H1 (cell line): Measurements from ENCODE around the gene PLEKHO1.

ENCODE experiments used
- CHD1 ChIP-seq: IDR thresholded peaks from 2 replicates; pipeline ENCODE4 v1.6.1; 2012; ENCODE audit warnings: low read depth, low read length, improper control_type of control experiment
- EP300 ChIP-seq, 2 experiments: IDR thresholded peaks; 1 replicate in 1 of 2; 2 replicates in 1 of 2; pipeline ENCODE4 v1.6.1; 2011 to 2012; ENCODE audit warnings: low read depth in 2 of 2, low read length in 2 of 2, mild to moderate bottlenecking in 2 of 2, borderline replicate concordance in 1 of 2, inconsistent platforms in 1 of 2, moderate library complexity in 1 of 2
- JUND ChIP-seq: IDR thresholded peaks from 2 replicates; pipeline ENCODE4 v1.6.1; 2011; ENCODE audit warnings: mild to moderate bottlenecking, improper control_type of control experiment, low read length
- MAFK ChIP-seq: IDR thresholded peaks from 2 replicates; pipeline ENCODE4 v1.6.1; 2012; ENCODE audit warnings: low read depth, mild to moderate bottlenecking, improper control_type of control experiment, low read length
- POLR2A ChIP-seq, 2 experiments: IDR thresholded peaks; 1 replicate in 1 of 2; 2 replicates in 1 of 2; pipeline ENCODE4 v1.6.1; 2011; ENCODE audit warnings: low read depth in 2 of 2, low read length in 2 of 2, mild to moderate bottlenecking in 2 of 2; ENCODE audit errors: control extremely low read depth in 1 of 2
- POLR2AphosphoS5 ChIP-seq: IDR thresholded peaks from 2 replicates; pipeline ENCODE4 v1.6.1; 2011; ENCODE audit warnings: low read depth, low read length
- RNF2 ChIP-seq: fragments of 200-900, 300-1000 bp; sonication (generic); IDR thresholded peaks from 2 replicates; pipeline ENCODE4 v1.7.1; 2016; ENCODE audit warnings: borderline replicate concordance, low read depth, mild to moderate bottlenecking, antibody characterized with exemption, low read length; ENCODE audit not compliant: poor library complexity, severe bottlenecking; ENCODE audit errors: missing control alignments
- TAF1 ChIP-seq: IDR thresholded peaks from 2 replicates; pipeline ENCODE4 v1.6.1; 2011; ENCODE audit warnings: mild to moderate bottlenecking, low read depth, low read length
- YY1 ChIP-seq: IDR thresholded peaks from 2 replicates; pipeline ENCODE4 v1.6.1; 2011; ENCODE audit warnings: low read depth, mild to moderate bottlenecking, low read length

DNA sequence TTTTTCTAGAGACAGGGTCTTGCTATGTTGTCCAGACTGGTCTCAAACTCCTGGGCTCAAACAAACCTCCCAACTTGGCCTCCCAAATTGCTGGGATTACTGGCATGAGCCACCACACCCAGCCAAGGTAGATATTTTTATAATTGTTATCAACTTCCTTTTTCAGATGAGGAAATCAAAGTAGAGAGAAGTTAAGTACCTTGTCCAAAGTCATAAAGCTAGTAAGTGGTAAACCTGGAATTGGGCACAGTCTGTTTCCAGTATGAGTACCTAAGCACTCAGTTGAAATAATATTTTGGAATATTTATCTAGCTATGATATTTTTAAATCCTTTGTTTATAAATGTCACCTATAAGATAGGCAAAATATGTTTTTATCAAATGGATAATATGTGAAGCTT, 22.3 kb upstream of the PLEKHO1 start:
- no peak for TF ChIP-seq POLR2A (IDR thresholded peaks at IDR 0.05; ENCODE audit: control extremely low read depth in 1 of 2, low read depth in 2 of 2, low read length in 2 of 2)
- TF ChIP-seq MAFK = no peak
- TF ChIP-seq JUND = no peak
- no peak for TF ChIP-seq EP300 (IDR thresholded peaks at IDR 0.05; ENCODE audit: borderline replicate concordance in 1 of 2, low read depth in 2 of 2, low read length in 2 of 2)
- no peak for TF ChIP-seq YY1
- no peak for TF ChIP-seq CHD1
- TF ChIP-seq TAF1 = no peak
- TF ChIP-seq POLR2AphosphoS5 = no peak
- no peak for TF ChIP-seq RNF2
